C4-2B (cell line): Measurements from ENCODE around the gene EFCAB6.

ENCODE experiments used
- ZFX ChIP-seq: fragments of 450-650 bp; IDR thresholded peaks from 2 replicates; pipeline ENCODE4 v1.6.1; 2017
- TF ChIP-seq, protein P1 (sequence below): fragments of 450-650 bp; conservative IDR thresholded peaks from 2 replicates; pipeline ENCODE4 v1.5.1; 2017; ENCODE audit warnings: mild to moderate bottlenecking

GRCh38 chr22:43563571-43563970 lies 248.5 kb downstream of the EFCAB6 start:
- TF ChIP-seq, protein P1, sequence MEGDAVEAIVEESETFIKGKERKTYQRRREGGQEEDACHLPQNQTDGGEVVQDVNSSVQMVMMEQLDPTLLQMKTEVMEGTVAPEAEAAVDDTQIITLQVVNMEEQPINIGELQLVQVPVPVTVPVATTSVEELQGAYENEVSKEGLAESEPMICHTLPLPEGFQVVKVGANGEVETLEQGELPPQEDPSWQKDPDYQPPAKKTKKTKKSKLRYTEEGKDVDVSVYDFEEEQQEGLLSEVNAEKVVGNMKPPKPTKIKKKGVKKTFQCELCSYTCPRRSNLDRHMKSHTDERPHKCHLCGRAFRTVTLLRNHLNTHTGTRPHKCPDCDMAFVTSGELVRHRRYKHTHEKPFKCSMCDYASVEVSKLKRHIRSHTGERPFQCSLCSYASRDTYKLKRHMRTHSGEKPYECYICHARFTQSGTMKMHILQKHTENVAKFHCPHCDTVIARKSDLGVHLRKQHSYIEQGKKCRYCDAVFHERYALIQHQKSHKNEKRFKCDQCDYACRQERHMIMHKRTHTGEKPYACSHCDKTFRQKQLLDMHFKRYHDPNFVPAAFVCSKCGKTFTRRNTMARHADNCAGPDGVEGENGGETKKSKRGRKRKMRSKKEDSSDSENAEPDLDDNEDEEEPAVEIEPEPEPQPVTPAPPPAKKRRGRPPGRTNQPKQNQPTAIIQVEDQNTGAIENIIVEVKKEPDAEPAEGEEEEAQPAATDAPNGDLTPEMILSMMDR = no peak
- TF ChIP-seq ZFX = no peak
